Choroid plexus epithelial cell (primary cell): ENCODE results near the gene B4GALNT1.
A peak's percentile ranks its signal among the peaks of the same experiment; 100 is the strongest.

Experiments
- DNase-seq: peaks from one replicate; pipeline ENCODE4 v3.0.0-alpha.2; 2010; ENCODE audit warnings: low read depth
- H3K4me3 ChIP-seq: 2 replicates; pipeline ENCODE4 v1.5.1; 2011; ENCODE audit warnings: low read depth, mild to moderate bottlenecking, control low read depth, low read length, moderate library complexity
- TF ChIP-seq, protein P1 (sequence below): conservative IDR thresholded peaks from 2 replicates; pipeline ENCODE4 v1.5.1; 2011; ENCODE audit warnings: low read depth, mild to moderate bottlenecking, control low read depth, inconsistent platforms, low read length, moderate library complexity

Gene B4GALNT1

DNA sequence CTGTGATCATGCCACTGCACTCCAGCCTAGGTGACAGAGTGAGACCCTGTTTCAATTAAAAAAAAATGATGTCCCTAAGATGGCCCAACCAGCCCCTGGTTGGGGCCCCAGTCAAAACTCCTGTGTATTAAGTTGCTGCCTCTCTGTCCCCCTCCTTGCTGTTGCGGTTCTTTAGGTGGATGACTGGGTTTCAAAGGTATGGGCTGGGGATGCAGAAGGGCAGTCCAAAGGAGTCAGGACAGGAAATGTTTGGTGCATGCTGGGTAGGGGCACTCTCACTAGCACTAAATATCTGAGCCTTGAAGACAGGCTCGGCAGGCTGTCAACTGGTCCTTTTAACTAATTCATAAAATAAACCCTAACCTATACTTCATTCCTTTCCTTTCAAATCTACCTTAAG lies 54.0 kb downstream of the B4GALNT1 start:
- TF ChIP-seq, protein P1, sequence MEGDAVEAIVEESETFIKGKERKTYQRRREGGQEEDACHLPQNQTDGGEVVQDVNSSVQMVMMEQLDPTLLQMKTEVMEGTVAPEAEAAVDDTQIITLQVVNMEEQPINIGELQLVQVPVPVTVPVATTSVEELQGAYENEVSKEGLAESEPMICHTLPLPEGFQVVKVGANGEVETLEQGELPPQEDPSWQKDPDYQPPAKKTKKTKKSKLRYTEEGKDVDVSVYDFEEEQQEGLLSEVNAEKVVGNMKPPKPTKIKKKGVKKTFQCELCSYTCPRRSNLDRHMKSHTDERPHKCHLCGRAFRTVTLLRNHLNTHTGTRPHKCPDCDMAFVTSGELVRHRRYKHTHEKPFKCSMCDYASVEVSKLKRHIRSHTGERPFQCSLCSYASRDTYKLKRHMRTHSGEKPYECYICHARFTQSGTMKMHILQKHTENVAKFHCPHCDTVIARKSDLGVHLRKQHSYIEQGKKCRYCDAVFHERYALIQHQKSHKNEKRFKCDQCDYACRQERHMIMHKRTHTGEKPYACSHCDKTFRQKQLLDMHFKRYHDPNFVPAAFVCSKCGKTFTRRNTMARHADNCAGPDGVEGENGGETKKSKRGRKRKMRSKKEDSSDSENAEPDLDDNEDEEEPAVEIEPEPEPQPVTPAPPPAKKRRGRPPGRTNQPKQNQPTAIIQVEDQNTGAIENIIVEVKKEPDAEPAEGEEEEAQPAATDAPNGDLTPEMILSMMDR, result no peak
- DNase-seq, result peak; percentile 13
- H3K4me3 ChIP-seq, result no peak overlapping the region

DNA sequence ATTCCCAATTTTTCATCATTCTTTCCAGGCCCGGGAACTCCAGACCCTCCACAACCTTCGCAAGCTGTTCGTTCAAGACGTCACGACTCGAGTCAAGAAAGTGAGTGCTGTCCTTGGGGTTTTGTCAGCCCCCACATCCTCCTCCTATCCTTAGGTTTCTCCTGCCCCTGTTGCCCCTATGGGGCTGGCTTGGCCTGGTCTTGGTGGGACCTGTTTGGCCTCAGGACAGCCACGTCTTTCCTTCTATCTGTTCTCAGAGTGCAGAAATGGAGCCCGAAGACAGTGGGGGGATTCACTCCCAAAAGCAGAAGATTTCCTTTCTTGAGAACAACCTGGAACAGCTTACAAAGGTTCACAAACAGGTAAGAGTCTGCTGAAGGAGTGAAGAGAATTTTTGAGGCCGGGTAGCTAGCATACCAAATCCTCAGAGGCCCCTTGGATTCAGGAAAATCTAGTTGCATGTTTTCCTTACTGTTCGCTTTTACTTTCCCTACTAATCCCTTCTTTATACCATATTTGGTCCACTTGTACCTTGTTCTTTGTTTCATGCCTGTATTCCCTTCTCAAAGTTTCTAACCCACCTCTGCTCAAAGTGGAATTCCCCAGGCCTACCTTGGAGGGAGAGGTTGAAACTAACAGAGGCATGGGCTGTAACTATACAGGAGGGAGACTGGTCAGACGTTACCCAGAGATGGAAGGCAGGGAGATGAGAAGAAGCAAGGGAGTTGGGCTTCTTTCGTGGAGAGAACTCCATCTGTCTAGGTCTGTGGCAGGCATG lies 54.8 kb downstream of the B4GALNT1 start:
- H3K4me3 ChIP-seq, result no peak overlapping the region
- TF ChIP-seq, protein P1, result no peak
- DNase-seq, result no peak

DNA sequence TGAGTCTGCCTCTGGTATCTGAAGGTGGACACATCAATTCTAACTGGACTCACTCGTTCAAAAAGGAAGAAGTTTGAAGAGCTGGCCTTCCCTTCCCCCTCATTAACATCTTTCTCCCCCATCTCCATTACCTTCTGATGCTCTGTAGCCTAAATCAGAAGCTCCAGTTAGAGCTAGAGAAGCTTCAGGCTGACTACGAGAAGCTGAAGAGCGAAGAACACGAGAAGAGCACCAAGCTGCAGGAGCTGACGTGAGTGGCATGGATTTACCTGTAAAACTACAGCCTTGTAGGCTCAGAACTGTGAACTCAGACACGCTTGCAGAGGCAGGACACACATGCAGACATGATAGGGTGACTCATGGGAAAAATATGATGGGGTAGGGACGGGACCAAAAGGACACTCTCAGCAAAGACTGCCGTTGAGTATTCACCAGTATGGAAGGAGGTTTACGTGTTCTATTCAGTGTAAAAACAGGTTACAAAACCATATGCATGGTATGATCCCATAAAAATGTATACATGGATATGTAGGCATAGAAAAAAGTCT lies 56.3 kb downstream of the B4GALNT1 start:
- no peak overlapping the region for H3K4me3 ChIP-seq
- TF ChIP-seq, protein P1, result no peak
- no peak for DNase-seq
